Measurements from ENCODE around the gene ZDHHC13. TPM values are rescaled to one million over a fixed set of nuclear protein-coding genes. Genes with fewer than 3 reads are reported as not detected.

ZDHHC13 gene
- total and polyA plus RNA-seq, 12 donors = 6.5 to 30.7 (median 9.0) TPM

DNA sequence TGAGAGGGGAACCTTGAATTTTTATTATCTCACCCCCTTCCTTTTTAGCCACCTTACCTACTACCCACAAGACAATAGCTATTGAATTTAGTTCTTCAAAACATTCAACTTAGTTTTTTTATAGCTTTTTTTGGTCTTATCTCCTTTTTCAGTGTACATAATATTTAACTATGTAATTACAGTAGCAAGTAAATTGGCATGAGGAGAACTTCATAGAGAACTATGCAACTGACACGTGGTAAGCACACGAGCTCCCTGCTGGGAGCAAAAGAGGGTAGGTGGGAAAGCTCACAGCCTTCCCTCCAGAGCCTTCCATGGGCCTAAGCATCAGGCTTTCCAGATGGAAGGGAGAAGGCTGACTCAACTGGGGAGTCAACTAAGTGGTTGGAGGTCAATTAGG lies 22.1 kb upstream of the ZDHHC13 start:
- no peaks in the 10 kb centered on the region for H3K36me3 ChIP-seq (replicated peaks in 1 of 2)
- no peaks in the 10 kb centered on the region for H3K9me3 ChIP-seq (replicated peaks in 1 of 3)
- TF ChIP-seq CTCF (IDR thresholded peaks at IDR 0.05) = no peak
- no peak for TF ChIP-seq POLR2A (IDR thresholded peaks at IDR 0.05)
- no peaks in the 10 kb centered on the region for H3K4me1 ChIP-seq (replicated peaks in 1 of 2)
- no peak for DNase-seq
- WGBS, 4 donors = 49 to 77% (median 56%) methylated on average over 2 of the region's 2 CpGs
- no peak overlapping the region for H3K27ac ChIP-seq
- H3K4me3 ChIP-seq = no peak overlapping the region
- H3K27me3 ChIP-seq = peaks cover 3% of the 10 kb centered on the region
- intact Hi-C loops (cut with DNase I) = no loop called here

DNA sequence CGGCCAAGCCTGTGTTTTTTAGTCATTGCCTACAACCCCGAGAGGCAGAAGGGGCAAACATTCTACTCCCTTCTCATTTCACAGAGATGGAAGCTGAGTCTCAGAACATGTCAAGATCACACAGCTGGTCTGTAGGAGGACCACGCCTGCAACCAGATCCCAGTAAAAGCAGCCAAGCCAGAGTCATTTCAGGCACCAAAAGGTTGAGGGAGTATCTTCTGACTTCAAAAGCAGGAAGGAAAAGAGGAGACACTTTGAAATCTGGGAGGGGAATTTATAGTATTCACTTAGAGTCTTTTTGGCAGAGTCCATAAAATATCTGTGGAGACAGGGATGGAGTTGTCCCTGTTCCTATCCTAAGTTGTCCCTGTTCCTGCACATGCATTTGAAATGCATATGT lies 17.9 kb upstream of the ZDHHC13 start:
- H3K4me3 ChIP-seq = no peak overlapping the region
- intact Hi-C loops (cut with DNase I) = no loop called here
- H3K27me3 ChIP-seq = peaks cover 6% of the 10 kb centered on the region
- no peak for TF ChIP-seq CTCF (IDR thresholded peaks at IDR 0.05)
- TF ChIP-seq POLR2A (IDR thresholded peaks at IDR 0.05) = no peak
- H3K9me3 ChIP-seq (replicated peaks in 1 of 3) = no peaks in the 10 kb centered on the region
- no peaks in the 10 kb centered on the region for H3K4me1 ChIP-seq (replicated peaks in 1 of 2)
- H3K36me3 ChIP-seq (replicated peaks in 1 of 2) = no peaks in the 10 kb centered on the region
- WGBS, 4 donors = 83 to 89% (median 87%) methylated on average over 3 of the region's 3 CpGs
- no peak overlapping the region for H3K27ac ChIP-seq
- DNase-seq = no peak

GRCh38 chr11:19100885-19101284 lies 16.1 kb upstream of the ZDHHC13 start:
- Histone ChIP-seq H3K27me3 (peaks cover 6% of the 10 kb centered on the region), H3K4me3 (no peak overlapping the region), H3K9me3 (replicated peaks in 1 of 3) (no peaks in the 10 kb centered on the region), H3K4me1 (replicated peaks in 1 of 2) (no peaks in the 10 kb centered on the region), H3K27ac (no peak overlapping the region), H3K36me3 (replicated peaks in 1 of 2) (no peaks in the 10 kb centered on the region)
- TF ChIP-seq POLR2A (IDR thresholded peaks at IDR 0.05) = no peak
- WGBS, 4 donors = 89 to 95% (median 93%) methylated on average over 4 of the region's 4 CpGs
- intact Hi-C loops (cut with DNase I) = no loop called here
- no peak for DNase-seq

- H3K27me3 ChIP-seq = peaks cover 6% of the 10 kb centered on the region
- H3K4me3 ChIP-seq = no peak overlapping the region
- no peak for DNase-seq
- no peaks in the 10 kb centered on the region for H3K9me3 ChIP-seq (replicated peaks in 1 of 3)
- no peak overlapping the region for H3K27ac ChIP-seq
- no peaks in the 10 kb centered on the region for H3K4me1 ChIP-seq (replicated peaks in 1 of 2)
- H3K36me3 ChIP-seq (replicated peaks in 1 of 2) = no peaks in the 10 kb centered on the region
- no peak for TF ChIP-seq POLR2A (IDR thresholded peaks at IDR 0.05)
- TF ChIP-seq CTCF (IDR thresholded peaks at IDR 0.05) = no peak
- 35 to 49% (median 37%) methylated on average over 4 of the region's 4 CpGs for WGBS, 4 donors
- intact Hi-C loops (cut with DNase I) = no loop called here
Observed at GRCh38 chr11:19101796-19102520, 15.0 kb upstream of the ZDHHC13 start.

DNA sequence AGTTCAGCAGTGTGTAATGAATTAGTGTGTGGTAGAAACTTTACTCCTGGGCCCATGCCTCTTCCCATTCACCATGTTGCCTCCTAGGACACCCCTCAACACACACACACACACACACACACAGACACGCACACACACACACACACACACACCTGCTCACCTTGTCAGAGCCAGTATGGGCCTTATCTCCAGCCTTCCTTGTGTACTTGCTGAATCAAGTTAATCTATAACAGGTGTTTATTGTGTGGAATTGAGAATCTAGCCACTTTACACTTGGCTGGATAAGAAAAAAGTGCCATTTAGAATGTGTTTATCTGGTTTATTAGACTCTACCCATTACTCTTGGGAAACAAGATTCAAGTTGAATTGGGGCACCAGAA lies 14.5 kb upstream of the ZDHHC13 start:
- intact Hi-C loops (cut with DNase I) = no loop called here

More for the DNA sequence above, 14.5 kb upstream of the ZDHHC13 start:
- TF ChIP-seq CTCF (IDR thresholded peaks at IDR 0.05) (no peak), POLR2A (IDR thresholded peaks at IDR 0.05) (no peak)
- Histone ChIP-seq H3K27ac (no peak overlapping the region), H3K4me1 (replicated peaks in 1 of 2) (no peaks in the 10 kb centered on the region), H3K4me3 (no peak overlapping the region), H3K27me3 (peaks cover 6% of the 10 kb centered on the region), H3K36me3 (replicated peaks in 1 of 2) (no peaks in the 10 kb centered on the region), H3K9me3 (replicated peaks in 1 of 3) (no peaks in the 10 kb centered on the region)
- DNase-seq = no peak
- WGBS, 4 donors = 66 to 100% (median 82%) methylated on average over 1 of the region's 1 CpG

Data from adrenal gland (tissue), 12 donors.